Measurements from ENCODE around the gene ST6GAL1.
"Not testable (repeated sequence)": the region's sequence is repeated elsewhere in the genome, so short reads cannot be mapped to it uniquely, and the experiment has no call there.

ST6GAL1 gene

GRCh38 chr3:186997473-186997939 lies 67.2 kb downstream of the ST6GAL1 start:
- FAIRE-seq = no peak

GRCh38 chr3:186998937-186999368 lies 68.6 kb downstream of the ST6GAL1 start:
- FAIRE-seq = no peak

GRCh38 chr3:187000711-187001151 lies 70.4 kb downstream of the ST6GAL1 start:
- no peak for FAIRE-seq

- FAIRE-seq = no peak
Observed at GRCh38 chr3:187002915-187003314, 72.6 kb downstream of the ST6GAL1 start.

- no peak for FAIRE-seq
Observed at GRCh38 chr3:187005827-187006481, 75.6 kb downstream of the ST6GAL1 start.

- FAIRE-seq = no peak
Observed at GRCh38 chr3:187006864-187007630, 76.7 kb downstream of the ST6GAL1 start.

GRCh38 chr3:187010382-187010781 lies 80.1 kb downstream of the ST6GAL1 start:
- FAIRE-seq = not testable (repeated sequence)

GRCh38 chr3:187011915-187012314 lies 81.6 kb downstream of the ST6GAL1 start:
- FAIRE-seq = no peak

- no peak for FAIRE-seq
Observed at GRCh38 chr3:187012609-187013051, 82.3 kb downstream of the ST6GAL1 start.

GRCh38 chr3:187013159-187013716 lies 82.9 kb downstream of the ST6GAL1 start:
- FAIRE-seq = no peak

- no peak for FAIRE-seq
Observed at GRCh38 chr3:187014417-187014864, 84.1 kb downstream of the ST6GAL1 start.

GRCh38 chr3:187015903-187016638 lies 85.7 kb downstream of the ST6GAL1 start:
- no peak for FAIRE-seq

GRCh38 chr3:187016639-187017345 lies 86.5 kb downstream of the ST6GAL1 start:
- no peak for FAIRE-seq

- FAIRE-seq = no peak
Observed at GRCh38 chr3:187017511-187018230, 87.3 kb downstream of the ST6GAL1 start.

- FAIRE-seq = no peak
Observed at GRCh38 chr3:187019542-187020072, 89.3 kb downstream of the ST6GAL1 start.

GRCh38 chr3:187020376-187020775 lies 90.0 kb downstream of the ST6GAL1 start:
- no peak for FAIRE-seq

GRCh38 chr3:187021748-187022402 lies 91.5 kb downstream of the ST6GAL1 start:
- FAIRE-seq = no peak

GRCh38 chr3:187022403-187023029 lies 92.2 kb downstream of the ST6GAL1 start:
- FAIRE-seq = no peak

- not testable (repeated sequence) for FAIRE-seq
Observed at GRCh38 chr3:187023340-187023739, 93.0 kb downstream of the ST6GAL1 start.

GRCh38 chr3:187024536-187025226 lies 94.4 kb downstream of the ST6GAL1 start:
- FAIRE-seq = no peak

Measured in A204.1 (cell line).